HepG2 (cell line): ENCODE data around the gene HMG20B. TPM values are rescaled to one million over a fixed set of nuclear protein-coding genes. Genes with fewer than 3 reads are reported as not detected.

ENCODE experiments used
- CAMTA2 ChIP-seq: sonication (generic); formaldehyde crosslinking; IDR thresholded peaks from 2 replicates; pipeline ENCODE4 v1.4.0; 2020; ENCODE audit warnings: mild to moderate bottlenecking, missing genetic modification reagents, borderline replicate concordance
- CBFB ChIP-seq: sonication (generic); formaldehyde crosslinking; IDR thresholded peaks from 2 replicates; pipeline ENCODE4 v1.4.0; 2020; ENCODE audit warnings: missing genetic modification reagents
- LRRFIP1 ChIP-seq: sonication (generic); formaldehyde crosslinking; conservative IDR thresholded peaks from 2 replicates; pipeline ENCODE4 v1.4.0; 2020; ENCODE audit warnings: missing genetic modification reagents
- RAD51 ChIP-seq: fragments of 450-650 bp; IDR thresholded peaks from 2 replicates; pipeline ENCODE4 v1.6.1; 2016; ENCODE audit warnings: borderline replicate concordance
- RXRA ChIP-seq: sonication (generic); formaldehyde crosslinking; IDR thresholded peaks from 2 replicates; pipeline ENCODE4 v1.5.1; 2020; ENCODE audit warnings: missing genetic modification reagents
- SALL2 ChIP-seq: sonication (generic); formaldehyde crosslinking; IDR thresholded peaks from 2 replicates; pipeline ENCODE4 v1.8.1; 2023; ENCODE audit warnings: mild to moderate bottlenecking, missing genetic modification reagents, inconsistent platforms
- SMC3 ChIP-seq: IDR thresholded peaks from 2 replicates; pipeline ENCODE4 v1.6.1; 2011; ENCODE audit warnings: low read length, improper control_type of control experiment
- SP5 ChIP-seq: IDR thresholded peaks from 2 replicates; pipeline ENCODE4 v1.6.1; 2016; ENCODE audit warnings: low read depth, borderline replicate concordance
- SRF ChIP-seq: IDR thresholded peaks from 2 replicates; pipeline ENCODE4 v1.6.1; 2011; ENCODE audit warnings: mild to moderate bottlenecking, low read depth, low read length, moderate library complexity
- TEAD3 ChIP-seq: optimal IDR thresholded peaks from 2 replicates; pipeline ENCODE3; 2016; ENCODE audit warnings: borderline replicate concordance
- TERF1 ChIP-seq: sonication (generic); formaldehyde crosslinking; IDR thresholded peaks from 2 replicates; pipeline ENCODE4 v1.8.0; 2022; ENCODE audit warnings: mild to moderate bottlenecking, missing genetic modification reagents, moderate library complexity
- ZBTB8A ChIP-seq: sonication (generic); formaldehyde crosslinking; IDR thresholded peaks from 2 replicates; pipeline ENCODE4 v1.4.0; 2020; ENCODE audit warnings: mild to moderate bottlenecking, low read depth, missing genetic modification reagents, borderline replicate concordance
- ZNF225 ChIP-seq: sonication (generic); formaldehyde crosslinking; IDR thresholded peaks from 2 replicates; pipeline ENCODE4 v1.4.0; 2020; ENCODE audit warnings: mild to moderate bottlenecking, missing genetic modification reagents
- ZNF292 ChIP-seq: sonication (generic); formaldehyde crosslinking; IDR thresholded peaks from 2 replicates; pipeline ENCODE4 v1.8.1; 2022; ENCODE audit warnings: mild to moderate bottlenecking, low read depth, missing genetic modification reagents, borderline replicate concordance
- ZNF383 ChIP-seq: sonication (generic); formaldehyde crosslinking; IDR thresholded peaks from 2 replicates; pipeline ENCODE4 v1.4.0; 2020; ENCODE audit warnings: missing genetic modification reagents, mild to moderate bottlenecking, borderline replicate concordance
- ZNF557 ChIP-seq: sonication (generic); formaldehyde crosslinking; IDR thresholded peaks from 2 replicates; pipeline ENCODE4 v1.4.0; 2020; ENCODE audit warnings: missing genetic modification reagents
- polyA plus RNA-seq, 8 experiments: library from polyadenylated mRNA; depleted of rRNA in 3 of 8; stranded (reverse) in 7 of 8; unstranded in 1 of 8; fragments of >200 nt; fragmentation: Illumina TruSeq in 4 of 8; extraction: Trizol in 4 of 8; gene quantifications; 2 replicates each; pipeline versions ENCODE4 v1.2.1 to v1.2.3, GENCODE V29; 2011 to 2016; ENCODE audit warnings: low read depth in 4 of 8, missing spikeins in 1 of 8, mixed read lengths in 1 of 8; ENCODE audit not compliant: insufficient read depth in 1 of 8
- total RNA-seq, 5 experiments: library from RNA; depleted of rRNA; stranded (reverse); fragments of >200 nt; fragmentation: Illumina TruSeq; extraction: Trizol; gene quantifications; 2 replicates each; pipeline ENCODE4 v1.2.3, GENCODE V29; 2016; ENCODE audit warnings: low read depth in 1 of 5
- TF ChIP-seq, protein P1 (sequence below): sonication (generic); formaldehyde crosslinking; IDR thresholded peaks from 2 replicates; pipeline ENCODE4 v1.5.0; 2020; ENCODE audit warnings: mild to moderate bottlenecking, missing genetic modification reagents, borderline replicate concordance

The HMG20B gene
- total and polyA plus RNA-seq, 2 of the 13 experiments (the other 11 are each of a cell fraction or from before 2014, with no cell fraction given), result 23.9 to 29.2 TPM

- TF ChIP-seq TERF1 (CRISPR knock-in tag) (no peak), CBFB (CRISPR knock-in tag) (peak; percentile 89), TEAD3 (peak; percentile 53), LRRFIP1 (CRISPR knock-in tag) (no peak), SMC3 (no peak), ZNF557 (CRISPR knock-in tag) (no peak), SALL2 (CRISPR knock-in tag) (peak; percentile 54; the same call in 1 of the 2 replicates), SP5 (peak; percentile 31; the same call in 1 of the 2 replicates), ZBTB8A (CRISPR knock-in tag) (no peak; the same call in 1 of the 2 replicates), RAD51 (no peak), CAMTA2 (no peak; the same call in 1 of the 2 replicates), RXRA (CRISPR knock-in tag) (peak; percentile 85), ZNF225 (CRISPR knock-in tag) (no peak; the same call in 1 of the 2 replicates), SRF (no peak), ZNF292 (CRISPR knock-in tag) (no peak), ZNF383 (CRISPR knock-in tag) (no peak)
- TF ChIP-seq, protein P1, sequence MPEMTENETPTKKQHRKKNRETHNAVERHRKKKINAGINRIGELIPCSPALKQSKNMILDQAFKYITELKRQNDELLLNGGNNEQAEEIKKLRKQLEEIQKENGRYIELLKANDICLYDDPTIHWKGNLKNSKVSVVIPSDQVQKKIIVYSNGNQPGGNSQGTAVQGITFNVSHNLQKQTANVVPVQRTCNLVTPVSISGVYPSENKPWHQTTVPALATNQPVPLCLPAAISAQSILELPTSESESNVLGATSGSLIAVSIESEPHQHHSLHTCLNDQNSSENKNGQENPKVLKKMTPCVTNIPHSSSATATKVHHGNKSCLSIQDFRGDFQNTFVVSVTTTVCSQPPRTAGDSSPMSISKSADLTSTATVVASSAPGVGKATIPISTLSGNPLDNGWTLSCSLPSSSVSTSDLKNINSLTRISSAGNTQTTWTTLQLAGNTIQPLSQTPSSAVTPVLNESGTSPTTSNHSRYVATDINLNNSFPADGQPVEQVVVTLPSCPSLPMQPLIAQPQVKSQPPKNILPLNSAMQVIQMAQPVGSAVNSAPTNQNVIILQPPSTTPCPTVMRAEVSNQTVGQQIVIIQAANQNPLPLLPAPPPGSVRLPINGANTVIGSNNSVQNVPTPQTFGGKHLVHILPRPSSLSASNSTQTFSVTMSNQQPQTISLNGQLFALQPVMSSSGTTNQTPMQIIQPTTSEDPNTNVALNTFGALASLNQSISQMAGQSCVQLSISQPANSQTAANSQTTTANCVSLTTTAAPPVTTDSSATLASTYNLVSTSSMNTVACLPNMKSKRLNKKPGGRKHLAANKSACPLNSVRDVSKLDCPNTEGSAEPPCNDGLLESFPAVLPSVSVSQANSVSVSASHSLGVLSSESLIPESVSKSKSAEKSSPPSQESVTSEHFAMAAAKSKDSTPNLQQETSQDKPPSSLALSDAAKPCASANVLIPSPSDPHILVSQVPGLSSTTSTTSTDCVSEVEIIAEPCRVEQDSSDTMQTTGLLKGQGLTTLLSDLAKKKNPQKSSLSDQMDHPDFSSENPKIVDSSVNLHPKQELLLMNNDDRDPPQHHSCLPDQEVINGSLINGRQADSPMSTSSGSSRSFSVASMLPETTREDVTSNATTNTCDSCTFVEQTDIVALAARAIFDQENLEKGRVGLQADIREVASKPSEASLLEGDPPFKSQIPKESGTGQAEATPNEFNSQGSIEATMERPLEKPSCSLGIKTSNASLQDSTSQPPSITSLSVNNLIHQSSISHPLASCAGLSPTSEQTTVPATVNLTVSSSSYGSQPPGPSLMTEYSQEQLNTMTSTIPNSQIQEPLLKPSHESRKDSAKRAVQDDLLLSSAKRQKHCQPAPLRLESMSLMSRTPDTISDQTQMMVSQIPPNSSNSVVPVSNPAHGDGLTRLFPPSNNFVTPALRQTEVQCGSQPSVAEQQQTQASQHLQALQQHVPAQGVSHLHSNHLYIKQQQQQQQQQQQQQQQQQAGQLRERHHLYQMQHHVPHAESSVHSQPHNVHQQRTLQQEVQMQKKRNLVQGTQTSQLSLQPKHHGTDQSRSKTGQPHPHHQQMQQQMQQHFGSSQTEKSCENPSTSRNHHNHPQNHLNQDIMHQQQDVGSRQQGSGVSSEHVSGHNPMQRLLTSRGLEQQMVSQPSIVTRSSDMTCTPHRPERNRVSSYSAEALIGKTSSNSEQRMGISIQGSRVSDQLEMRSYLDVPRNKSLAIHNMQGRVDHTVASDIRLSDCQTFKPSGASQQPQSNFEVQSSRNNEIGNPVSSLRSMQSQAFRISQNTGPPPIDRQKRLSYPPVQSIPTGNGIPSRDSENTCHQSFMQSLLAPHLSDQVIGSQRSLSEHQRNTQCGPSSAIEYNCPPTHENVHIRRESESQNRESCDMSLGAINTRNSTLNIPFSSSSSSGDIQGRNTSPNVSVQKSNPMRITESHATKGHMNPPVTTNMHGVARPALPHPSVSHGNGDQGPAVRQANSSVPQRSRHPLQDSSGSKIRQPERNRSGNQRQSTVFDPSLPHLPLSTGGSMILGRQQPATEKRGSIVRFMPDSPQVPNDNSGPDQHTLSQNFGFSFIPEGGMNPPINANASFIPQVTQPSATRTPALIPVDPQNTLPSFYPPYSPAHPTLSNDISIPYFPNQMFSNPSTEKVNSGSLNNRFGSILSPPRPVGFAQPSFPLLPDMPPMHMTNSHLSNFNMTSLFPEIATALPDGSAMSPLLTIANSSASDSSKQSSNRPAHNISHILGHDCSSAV (CRISPR knock-in tag), result peak; percentile 75; the same call in 1 of the 2 replicates
These were observed 54.0 kb downstream of the HMG20B start, which contains the start of gene CACTIN (continued) for GRCh38 chr19:3626473-3627350.
